GM21576 (cell line): ENCODE results near the gene EIF1.

Source experiments
- ATAC-seq: cut with Tn5 transposase; IDR thresholded peaks from one replicate; pipeline ENCODE4 v1.9.1; 2021; ENCODE audit warnings: mild to moderate bottlenecking, moderate library complexity; ENCODE audit not compliant: unreplicated experiment

EIF1 gene

DNA sequence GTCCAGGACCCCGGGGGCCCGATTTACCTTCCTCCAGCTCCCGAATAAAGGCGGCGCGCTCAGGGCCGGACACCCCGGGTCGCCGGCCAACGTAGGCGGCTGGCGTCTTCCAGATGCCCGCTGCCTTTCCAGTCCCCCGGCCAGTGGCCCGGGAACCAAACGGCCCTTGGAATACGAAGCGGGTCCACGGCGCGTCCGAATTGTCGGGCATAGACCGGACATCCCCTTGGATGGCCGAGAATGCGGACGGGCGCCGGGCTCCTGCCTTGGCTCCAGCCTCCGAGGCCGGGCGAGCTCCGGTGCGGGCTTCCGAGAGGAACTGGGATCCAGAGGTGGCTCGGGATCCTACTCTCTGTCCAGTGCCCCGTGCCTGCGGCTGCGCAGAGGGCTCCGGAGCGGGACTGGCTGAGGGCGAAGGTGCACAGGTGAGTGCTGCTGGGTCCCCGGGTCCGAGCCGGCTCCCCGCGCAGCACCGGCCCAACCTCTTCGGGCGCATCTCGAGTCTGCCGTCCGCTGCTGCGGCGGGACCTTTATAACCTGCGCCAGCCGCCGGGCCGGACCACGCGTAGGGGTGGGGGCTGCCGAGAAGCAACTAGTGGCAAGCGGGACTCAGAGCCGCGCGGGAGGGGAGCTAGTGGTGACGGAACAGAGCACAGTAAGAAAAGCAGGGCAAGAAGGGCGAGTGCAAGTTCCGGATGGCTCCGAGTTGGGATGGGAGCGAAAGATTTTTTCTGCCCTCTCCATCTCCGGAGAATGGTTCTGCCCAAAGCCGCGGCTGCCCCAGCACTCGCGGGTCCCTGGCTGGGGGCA, 45.7 kb downstream of the EIF1 start, which contains the start of gene HAP1:
Gene HAP1, minus strand, starts transcription at position 505 of the 810 bp plus-strand sequence. Its CDS starts 9 bp downstream, at position 496.
- no peak for ATAC-seq

DNA sequence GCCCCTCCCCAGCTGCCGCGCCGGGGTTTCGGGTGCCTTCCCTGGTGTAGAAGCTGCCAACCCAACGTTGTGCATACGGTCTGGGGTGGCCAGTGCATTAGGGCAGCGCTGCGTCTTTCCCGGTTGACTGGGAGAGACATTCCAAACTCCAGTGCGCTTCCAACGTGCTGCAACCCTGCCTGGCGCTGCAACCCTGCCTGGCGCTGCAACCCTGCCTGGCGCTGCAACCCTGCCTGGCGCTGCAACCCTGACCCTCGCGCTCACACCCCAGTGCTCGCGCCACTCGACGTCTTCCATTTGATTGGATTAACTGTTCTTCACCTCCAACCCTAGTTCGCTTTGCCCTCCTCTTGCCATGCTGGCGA, 46.2 kb downstream of the EIF1 start:
- no peak for ATAC-seq

DNA sequence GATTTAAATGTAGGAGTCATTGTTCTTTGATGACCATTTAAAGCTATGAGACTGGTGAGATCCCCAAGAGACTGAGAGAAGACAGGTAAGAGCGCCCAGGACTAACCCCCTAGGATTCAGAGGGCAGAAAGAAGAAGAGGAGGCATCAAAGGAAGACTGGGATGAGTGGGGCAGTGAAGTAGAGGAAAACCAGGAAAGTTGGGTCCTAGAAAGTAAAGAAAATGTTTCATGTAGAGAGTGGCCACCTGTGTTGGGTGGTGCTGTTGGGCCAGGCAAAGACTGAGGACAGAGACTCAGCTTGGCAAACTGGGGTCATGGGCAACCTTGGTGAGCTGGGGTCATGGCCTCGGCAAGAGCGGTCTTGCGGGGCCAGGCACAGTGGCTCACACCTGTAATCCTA, 47.1 kb downstream of the EIF1 start:
- no peak for ATAC-seq

DNA sequence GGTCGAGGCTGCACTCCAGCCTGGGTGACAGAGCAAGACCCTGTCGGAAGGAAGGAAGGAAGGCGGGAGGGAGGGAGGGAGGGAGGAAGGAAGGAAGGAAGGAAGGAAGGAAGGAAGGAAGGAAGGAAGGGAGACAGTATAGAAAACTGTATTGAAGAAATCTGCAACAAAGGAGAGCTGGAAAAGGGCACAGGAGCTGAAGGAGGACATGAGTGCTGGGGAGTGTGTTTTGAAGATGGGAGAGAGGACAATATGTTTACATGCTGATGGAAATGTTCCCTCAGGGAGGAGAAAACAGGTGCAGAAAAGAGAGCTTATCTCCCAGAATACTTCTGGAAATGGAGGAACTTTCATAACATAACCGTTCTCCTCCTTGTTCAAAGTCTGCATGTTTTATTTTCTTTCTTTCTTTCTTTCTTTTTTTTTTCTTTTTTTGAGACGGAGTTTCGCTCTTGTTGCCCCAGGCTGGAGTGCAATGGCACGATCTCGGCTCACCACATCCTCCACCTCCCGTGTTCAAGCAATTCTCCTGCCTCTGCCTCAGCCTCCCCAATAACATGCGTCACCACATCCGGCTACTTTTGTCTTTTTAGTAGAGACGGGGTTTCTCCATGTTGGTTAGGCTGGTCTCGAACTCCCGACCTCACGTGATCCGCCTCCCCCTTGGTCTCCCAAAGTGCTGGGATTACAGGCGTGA, 48.4 kb downstream of the EIF1 start:
- no peak for ATAC-seq

DNA sequence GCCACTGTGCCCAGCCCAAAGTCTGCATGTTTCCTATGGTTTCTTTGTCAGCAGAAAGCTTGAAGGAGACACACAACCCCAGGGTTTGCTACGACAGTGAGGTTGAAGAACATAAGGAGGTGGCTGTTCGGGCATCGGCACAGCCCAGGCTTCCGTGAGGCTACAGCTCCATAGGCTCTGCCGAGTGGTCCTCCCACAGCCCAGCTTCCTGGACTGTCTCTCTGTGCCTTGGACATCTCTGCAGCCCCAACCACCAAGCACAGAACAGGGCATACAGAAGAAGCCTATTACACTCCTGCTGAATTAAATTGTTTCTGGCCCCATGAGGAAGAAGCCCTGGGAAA, 49.0 kb downstream of the EIF1 start:
- ATAC-seq = no peak

DNA sequence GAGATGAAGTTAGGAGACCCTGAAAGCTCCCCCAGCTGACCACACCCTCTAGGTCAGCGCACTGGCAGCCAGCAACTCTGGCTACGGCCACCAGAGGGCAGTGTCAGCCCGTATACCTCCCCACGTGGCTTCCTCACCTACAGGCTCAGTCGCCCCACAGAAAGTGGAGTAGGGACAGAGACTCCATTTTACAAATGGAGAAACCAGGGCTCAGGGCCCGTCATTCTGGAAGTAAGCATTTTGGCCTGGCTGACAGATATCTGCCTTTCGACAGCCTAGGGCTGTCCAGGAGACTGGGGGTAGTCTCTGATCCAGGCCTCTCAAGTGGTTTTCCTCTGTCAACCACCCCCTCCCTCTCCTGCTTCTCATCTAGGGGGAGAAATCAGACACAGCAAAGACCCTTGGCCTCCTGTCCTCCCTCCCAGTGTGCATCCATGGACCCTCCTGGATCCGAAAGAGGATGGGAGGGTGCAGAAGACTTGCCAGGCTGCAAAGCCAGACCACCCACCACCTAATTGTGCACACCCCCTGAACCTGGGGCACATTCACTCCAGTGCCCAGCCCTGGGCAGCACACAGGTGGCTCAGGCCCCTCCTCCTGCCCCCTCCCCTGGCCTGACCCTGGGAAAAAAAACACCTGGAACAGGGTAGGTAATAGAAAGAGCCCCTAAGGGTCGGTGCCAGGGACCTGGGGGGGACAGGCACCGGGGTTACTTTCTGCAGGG, 49.6 kb downstream of the EIF1 start:
- no peak for ATAC-seq

DNA sequence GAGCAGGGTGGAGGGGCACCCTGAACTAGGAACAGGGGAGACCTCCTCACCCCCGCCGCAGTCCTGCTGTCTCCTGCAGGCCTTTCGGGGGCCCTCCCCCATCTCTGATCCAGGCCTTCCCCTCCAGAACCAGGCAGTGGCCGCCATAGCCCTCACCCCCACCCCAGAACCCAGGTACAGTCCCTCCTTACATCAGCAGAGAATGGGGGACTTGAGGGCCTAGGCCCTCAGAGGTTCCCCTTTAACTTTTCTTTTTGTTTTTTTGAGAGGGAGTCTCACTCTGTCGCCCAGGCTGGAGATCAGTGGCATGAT, 50.1 kb downstream of the EIF1 start:
- no peak for ATAC-seq

DNA sequence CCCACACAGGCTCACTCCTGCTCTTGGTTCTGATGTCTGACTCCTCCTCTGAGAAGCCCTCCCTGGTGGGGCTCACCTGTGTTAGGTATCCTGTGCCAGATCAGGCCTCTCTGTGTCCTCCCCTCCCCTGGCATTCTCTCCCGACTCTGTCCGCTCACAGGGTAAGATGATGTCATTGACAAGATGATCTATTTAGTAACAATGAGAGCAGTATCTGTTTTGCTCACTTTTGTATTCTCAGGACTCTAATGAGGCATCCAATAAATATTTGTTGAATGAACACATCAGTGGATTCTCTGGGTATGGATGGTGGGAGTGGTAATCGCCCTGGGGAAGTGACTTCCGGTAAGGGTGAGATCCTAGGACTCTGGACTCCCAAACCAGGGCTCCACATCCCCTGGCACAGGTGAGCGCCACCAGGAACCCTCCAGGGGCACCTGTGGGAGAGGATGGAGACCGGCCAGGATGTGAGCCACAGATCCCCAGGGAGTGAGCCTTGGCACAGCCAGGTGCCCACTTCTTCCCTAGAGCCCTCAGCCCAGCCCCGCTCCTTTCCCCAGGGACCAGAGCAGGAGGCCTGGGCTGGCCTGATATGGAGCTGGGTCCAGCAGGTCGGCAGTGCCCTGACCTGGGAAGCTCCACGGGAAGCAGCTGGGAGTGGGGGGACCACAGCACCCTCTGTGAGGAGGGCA, 51.1 kb downstream of the EIF1 start:
- no peak for ATAC-seq

DNA sequence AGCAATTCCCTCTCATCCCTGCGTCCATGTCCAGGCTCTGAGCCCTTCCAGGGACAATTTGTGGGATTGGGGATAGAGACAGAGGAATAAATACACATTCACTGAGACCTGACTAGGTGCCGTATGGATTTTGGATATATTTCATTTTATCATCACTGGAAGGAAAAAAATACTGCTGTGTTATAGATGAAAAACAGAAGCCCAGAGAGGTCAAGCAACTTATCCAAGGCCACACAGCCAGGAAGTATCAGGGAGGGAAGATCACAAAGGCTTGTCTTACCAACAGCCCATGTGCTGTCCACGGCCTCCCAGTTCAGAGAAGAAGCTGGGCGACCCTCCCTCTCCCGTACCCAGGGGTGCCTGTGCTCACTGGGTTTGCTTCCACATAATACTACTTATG, 51.8 kb downstream of the EIF1 start:
- no peak for ATAC-seq

DNA sequence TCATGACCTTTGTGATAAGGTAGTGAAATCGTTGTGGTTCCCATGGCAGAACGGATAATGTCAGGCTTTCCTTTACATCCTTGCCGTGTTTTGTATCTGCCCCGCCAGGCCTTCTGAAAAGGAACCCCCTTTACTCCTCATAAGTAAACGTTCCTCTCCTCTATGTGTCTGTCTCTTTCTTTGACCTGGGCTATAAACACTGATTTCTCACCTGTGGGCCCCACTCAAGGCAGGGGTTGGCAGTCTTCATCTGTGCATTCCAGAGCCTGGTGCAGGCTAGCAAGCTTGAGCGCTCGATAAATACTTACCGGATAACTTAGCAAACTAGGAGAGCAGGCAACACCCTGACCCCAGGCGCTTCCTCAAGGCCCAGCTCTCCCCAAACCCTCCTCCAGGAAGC, 53.0 kb downstream of the EIF1 start:
- ATAC-seq = no peak
